ENCODE data around the gene FLT3.

The FLT3 gene

DNA sequence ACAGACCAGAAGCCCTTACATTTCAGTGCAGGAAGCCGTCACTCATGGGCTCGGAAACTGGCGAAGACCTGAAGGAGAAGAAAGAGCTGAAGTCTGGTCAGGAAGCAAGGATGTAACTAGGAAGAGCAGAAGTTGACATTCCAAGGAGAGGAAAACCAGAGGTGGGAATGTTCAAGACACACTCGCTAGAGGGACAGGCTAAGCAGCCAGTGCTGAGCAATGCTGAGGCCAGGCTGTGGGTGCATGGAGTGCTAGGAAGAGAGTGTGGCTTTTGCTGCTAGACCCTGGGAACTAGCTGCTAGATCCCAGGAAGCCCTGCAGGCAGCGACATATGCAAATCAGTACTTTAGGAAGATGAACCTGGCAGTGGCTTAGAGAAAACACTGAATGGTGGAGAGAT is 99.8 kb downstream of the FLT3 start:
- no peak for DNase-seq

DNA sequence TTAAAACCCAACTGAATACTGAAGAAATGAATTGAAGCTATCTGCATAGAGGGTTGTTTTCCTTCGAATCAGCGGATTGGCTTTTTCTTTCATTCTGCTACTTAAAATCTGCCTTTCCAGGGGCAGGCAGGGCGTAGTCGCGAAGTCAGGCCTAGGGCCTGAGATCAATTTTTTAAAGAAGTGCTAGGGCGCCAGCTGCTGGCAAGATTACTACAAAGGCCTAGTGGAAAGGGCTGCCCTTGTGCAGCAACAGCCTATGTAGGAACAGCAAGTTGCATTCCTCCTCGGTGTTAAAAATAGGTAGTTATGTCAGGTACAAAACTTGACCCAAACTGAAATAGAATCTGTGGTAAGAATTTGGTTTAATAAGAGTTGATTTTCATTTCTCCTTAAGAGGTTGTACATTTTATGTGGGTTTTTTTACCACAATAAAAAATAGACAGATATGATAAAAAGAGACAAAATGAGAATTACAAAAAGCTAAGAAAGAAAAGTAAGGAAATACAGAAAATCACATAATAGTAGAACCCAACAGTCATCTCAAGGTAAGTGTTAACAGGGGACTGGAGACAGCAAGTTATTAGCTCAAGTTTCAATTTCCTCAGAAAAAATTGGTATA is 102.4 kb downstream of the FLT3 start:
- DNase-seq = peak; percentile 54

DNA sequence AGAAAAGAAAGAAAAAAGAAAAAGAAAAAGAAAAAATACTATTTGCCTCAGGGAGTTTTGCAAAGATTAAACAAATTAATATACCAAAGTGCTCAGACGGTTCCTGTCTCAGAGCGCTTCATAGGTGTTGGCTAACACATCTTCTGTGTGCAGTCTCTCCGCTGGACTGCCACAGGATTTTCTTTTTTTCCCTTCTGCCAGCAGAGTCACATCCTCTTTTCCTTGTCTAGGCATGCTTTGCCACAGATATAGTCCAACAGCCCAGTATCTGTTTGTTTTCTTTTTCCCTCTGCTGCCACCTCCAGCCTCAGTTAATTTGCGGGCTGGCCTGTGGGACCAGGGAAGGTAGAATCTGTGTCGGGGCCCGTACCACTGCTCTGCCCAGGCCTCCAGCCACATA is 108.5 kb downstream of the FLT3 start:
- no peak for DNase-seq

DNA sequence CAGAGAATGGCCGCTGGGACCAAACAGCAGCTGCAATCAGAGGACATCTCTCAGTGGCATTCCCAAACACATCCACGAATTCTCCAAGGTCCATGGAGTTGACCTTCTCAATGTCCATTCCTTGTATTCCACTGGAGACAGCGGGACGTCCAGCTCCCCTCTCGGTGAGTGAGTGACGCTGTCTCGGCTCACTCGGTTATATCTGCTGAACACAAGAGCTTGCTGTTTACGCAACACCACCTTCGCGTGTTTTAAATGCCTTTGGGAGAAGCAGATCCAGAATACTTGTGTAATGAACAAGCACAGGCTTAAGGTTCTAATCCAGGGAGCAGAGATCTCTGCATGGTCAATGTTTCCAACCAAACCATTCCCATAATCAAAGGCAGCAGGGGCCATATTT is 111.9 kb downstream of the FLT3 start, which contains the start of gene URAD:
URAD (minus strand) TSS at position 174 of the 400 bp plus-strand sequence; CDS start at position 118, 56 bp downstream.
- DNase-seq = no peak

DNA sequence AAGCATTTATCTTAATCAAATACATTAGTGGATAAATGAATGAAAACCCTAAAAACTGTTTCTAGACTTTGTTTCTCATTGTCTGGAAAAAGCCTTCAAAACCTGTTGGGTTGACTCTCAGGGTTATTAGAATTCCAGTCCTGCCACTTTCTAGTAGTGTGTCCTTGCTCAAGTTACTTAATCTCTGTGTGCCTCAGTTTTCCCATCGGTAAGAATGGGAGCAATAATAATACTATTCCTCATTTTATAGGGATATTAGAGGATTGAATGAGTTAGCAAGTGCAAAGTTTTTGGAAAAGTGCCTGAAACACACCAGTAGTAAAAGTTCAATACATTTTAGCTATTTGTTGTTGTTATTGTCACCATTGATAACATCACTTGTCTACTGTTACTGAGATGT is 114.8 kb downstream of the FLT3 start:
- no peak for DNase-seq

DNA sequence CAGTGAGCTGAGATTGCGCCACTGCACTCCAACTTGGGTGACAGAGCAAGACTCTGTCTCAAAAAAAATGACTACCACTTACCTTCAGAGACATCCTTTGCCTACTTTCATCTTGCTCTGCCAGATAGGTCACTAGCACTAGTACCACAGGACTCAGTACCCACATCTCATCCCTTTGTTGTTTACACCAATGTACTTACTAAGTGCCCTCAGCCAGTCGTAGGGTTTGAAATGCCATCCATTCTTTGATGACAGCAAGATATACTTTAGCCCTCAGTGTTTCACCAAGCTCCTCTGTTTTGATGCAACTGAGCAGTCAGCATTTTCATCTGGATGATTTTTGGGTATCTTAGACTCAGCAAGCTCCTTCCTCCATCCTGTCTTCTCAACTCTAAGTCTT is 118.0 kb downstream of the FLT3 start:
- no peak for DNase-seq

DNA sequence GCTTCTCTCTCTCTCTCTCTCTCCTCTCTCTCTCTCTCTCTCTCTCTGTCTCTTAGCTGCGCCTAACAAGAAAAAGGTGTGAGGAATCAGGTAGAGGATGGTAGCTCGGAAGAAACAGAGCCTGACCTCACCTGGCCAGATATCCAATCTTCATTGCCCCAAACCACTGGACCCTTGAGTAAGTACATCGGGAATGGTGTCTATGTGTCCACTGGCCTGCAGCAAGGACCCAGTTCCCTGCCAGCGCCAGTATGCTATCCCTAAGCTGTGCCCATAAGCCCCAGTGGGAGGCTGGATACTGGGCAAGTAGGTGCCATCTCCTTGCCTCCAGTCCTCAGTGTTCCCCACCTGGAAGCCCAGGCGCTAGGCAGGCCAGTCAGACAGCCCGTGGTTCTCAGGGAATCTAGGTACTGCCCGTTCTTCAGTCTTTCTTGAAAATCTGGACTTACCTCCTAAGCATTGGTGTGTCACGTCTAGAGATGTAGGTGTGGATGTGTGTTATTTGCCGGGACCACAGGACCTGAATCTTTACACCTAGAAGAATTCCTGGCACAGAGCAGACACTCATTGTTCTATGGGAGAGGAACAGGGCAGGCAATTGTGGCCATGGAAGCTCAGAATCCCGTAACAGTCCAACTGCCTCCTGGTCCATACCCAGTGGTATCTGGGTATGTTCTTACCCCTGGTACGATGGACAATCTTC is 119.2 kb downstream of the FLT3 start:
- DNase-seq = no peak

DNA sequence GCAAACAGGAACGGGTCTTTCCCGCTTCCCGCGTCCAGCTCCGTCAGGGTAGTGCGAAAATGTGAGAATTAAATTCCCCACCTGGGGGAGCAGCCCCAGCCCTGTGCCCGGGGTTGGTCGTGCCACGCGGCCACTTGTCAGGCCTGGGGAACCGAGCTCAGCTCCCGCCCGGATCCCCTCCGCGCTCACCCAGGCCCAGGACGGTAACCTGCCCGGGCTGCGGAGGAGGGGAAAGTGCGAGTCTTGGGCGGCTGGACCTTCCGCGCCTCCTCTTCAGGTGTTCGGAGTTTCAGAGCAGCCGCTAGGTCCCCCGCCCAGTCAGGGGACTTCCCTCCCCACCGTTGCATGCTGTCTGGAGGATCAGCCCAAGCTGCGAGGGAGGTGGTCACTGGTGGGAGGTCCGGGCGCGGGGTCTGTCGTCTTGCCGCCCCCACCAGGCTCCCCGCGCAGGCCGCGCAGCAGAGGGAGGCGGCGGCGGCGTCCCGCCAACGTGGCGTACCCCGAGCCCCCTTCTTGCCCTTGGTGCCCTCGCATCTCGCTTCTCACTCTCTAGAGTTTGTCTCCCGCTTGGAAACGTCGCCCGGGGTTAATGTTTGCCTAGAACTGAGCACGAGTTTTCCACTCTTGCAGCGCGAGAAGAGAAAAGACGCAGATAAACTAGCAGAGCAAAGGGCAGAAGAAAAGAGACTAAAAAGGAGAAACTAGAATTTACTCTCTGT is 119.9 kb downstream of the FLT3 start:
- DNase-seq = no peak

DNA sequence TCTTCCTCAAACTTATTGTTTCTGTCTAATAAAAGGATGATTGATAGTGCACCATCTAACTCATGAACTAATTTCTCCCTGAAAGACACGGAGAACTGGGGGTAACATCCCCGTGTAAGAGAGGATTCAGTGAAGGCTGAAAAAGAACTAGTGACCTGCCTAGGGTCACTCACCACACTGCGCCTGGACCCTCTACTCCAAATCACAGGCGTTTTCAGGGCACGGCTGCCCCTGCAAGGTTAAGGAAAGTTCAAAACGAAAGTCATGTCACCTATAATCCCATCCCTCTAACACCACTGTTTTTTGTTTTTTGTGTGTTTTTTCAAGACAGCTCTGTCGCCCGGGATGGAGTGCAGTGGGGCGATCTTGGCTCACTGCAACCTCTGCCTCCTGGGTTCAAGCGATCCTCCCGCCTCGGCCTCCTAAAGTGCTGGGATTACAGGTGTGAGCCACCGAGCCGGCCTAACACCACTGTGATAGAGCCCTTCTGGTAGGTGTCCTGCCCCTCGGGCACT is 120.6 kb downstream of the FLT3 start:
- DNase-seq = no peak

DNA sequence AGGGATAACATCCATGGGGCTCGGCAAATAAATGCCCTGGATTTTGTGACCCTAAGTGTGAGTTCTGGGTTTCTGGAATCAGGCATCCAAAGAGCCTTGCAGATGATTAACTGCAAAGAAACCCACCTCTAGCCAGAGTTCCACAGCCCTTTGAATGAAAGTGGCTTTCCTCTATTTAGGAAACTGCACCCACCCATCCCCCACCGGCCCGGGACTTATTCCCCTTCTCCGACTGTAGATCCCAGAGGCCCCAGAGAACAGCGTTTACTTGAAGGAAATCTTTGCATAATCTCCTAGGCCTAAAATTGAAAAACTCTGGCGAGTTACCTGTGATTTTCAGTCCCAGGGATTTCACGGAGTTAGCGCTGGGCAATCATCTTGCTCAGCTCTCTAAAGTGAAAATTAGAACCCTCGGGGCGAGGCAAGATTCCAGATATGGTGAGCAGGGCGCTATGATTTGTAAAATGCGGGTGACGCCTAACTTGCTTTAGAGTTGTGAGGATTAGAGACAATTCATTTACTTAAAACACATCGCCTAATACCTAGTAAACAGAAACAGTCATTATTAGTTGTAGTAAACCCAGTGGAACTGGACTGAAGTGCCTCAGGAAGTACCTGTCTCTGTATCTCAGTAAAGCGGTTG is 121.3 kb downstream of the FLT3 start:
- DNase-seq = no peak

DNA sequence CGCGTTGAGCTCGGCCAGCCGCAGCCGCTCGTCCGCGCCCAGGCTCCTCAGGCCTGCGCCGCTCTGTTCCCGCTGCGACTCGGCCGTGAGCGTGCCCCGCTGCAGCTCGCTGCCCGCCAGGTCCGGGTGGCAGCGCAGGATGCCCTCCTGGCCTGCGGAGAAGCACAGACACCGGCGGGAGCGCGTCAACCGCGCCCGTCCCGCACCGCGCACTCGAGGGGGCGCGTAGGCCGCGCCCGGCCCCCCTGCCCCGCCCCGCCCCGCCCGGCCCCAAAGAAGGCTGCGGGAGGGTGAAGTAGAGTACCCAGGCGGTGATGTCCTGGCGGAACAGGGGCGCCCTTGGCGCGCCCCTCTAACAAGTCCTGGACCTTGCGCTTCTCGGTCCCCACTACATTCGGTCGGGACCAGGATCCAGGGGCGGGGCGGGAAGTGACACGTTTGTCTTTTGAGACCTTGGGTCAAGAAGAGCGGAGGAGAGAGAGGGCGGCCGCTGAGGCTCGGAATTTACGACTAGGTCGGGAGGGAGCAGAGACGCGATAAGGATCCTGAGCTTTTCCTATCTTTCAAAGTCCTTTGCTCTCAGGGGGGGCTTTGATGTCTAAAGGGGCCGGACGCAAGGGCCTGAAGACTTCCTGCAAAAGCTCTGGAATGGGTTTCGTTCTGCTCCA is 121.9 kb downstream of the FLT3 start:
- no peak for DNase-seq

DNA sequence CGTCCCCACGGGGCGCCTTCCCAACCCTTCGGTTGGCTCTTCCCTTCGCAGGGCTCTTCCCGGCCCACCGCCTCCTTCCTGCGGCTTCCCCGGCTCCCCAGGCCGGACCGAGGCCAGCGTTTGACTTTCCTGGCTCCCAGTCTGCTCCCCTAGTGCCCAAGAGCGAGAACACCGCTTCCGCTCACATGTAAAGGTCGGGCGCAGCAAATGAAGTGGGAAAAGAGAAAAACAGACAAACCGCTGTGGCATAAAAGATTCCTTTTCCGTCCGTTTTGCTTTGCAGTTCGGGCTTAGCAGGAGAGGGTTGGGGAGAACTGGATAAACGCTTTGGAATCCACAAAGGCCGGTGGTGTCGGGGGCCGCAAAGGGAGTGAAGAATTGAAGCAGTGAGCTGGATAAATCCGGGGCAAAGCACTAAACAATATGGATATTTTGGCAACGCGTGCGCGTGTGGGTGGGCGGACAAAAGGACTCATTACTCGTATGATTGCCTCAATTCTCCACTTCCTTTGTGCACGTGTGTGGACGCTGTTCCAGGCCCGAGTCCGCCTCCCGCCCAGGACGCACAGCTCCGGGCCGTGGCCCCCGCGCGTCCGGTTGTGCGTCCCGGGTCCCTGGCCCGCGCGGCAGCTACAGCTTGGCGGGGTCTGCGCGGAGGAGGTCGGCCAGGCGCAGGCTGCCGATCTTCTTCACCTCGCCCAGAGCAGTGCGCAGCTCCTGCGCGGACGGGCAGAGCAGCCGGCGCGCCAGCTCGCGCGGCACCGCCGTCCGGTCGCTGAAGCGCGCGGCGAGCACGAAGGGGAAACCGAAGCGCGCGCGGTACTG is 122.7 kb downstream of the FLT3 start:
- DNase-seq = no peak

DNA sequence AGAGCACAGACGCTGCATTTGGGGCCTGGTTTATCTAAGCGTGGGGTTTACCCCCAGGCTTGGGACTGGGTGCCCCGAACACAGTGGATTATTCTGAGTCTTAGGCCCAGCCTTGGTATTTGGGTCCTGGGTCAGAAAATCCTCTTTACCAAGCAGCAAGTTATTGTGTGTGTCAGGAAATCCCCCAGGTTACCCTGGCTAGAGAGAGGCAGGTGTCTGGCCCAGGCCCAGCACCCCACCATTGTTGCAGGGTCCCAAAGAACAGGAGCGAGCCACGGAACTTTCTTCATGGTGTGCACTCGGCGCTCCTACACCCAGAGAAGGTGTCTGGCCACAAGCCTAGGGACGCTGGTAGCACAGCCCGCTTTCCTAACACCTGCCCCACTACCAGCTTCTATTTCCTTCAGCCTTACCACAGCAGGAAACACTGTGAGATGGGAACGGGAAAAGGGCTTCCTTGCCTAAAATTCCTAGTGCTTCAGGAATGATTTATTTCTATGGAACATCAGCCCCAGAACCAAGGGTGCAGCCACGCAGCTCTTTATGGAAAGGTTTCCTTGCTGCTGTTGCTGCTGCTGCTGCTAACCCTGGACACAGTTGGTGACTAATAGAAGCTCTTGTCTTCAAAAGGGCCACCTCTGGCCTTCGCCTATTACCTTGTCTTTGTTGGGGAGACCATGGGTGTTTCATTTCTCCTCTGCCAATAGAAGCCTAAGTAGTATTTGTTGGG is 123.8 kb downstream of the FLT3 start:
- no peak for DNase-seq

DNA sequence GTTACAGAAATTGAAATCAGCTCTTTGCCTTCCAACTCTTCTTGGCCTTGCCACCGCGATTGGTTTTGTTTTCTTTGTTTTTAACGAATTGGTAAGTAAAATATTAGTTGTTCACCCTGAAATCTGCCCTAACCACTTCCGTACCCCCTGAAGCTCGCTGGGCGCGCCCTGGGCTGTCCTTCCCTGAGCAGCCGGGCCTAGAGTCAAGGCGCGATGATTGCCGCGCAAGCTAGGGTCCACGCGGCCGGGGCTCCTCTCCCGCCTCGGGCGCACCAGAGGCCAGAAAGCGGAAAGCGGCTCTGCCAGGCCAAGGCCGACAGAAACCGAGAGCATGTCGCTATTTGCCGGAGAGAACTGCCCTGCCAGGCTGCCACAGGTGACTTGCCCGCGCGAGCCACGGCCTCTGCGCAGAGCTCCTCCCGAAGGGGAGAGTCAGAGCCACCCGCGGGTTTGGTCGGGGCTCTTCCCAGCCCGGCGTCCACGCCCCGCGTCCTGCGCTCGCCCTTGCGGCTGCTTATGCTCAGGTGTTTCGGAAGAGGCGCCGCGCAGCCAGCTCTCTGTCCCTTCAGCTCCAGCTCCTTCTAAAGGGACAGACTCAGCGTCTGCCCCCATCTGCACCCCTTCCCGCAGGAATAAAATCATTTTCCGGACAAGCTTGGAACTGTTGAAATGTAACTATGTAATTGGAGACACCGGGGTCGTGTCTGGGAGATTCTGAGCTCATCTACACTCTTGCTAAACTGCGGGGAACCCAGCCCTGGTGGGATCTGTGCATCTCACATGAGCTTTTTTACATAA is 124.6 kb downstream of the FLT3 start:
- DNase-seq = no peak

DNA sequence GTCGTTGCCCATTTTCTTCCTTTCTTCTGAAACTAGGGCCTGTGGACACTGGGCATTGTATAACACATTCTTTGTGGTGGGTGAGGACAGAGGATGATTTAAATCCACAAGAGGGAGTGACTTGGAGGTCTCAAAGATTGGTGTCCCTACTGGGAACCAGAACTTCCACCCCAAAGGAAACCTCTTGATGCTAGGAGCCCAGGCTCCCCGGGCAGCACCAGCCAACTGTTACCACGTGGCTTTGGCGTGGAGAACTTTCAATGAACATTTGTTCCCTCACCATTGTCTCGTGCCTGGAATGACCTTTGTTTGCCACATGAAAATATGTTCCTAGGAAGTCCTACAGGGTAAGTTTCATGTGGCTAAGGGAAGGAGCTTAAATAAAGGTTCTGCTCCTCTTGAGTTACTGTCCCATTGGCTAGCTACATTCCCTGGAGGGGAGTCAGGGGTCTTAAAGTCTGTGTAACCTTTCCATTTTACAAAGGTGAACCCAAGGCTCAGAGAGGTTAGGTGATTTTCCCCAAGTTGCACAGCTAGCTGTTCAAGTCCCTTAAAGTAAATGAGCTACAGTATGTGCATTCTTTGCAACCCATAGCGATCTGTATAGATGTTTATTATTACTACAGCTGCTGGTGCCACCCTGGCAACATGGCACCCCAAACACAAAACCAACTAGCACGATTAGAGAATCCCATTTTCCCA is 126.3 kb downstream of the FLT3 start:
- no peak for DNase-seq

DNA sequence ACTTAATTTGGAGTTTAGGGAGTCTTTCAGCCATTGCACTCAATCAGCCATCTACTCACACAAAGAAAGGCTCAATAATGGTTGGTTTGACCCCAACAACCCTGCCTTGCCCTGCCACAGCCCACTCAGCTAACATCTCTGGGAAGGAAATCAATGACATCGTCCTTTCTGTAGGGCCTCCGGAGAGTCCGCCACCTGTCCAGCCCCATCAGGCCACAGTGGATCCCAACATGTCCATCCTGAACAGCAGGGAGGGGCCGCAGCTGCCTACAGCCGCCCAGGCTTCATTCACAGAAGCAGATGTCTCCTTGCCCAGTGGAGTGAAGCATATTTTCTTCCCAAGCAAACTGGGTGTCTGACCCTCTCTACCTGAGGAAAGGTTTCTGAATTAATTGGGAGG is 127.1 kb downstream of the FLT3 start:
- no peak for DNase-seq

DNA sequence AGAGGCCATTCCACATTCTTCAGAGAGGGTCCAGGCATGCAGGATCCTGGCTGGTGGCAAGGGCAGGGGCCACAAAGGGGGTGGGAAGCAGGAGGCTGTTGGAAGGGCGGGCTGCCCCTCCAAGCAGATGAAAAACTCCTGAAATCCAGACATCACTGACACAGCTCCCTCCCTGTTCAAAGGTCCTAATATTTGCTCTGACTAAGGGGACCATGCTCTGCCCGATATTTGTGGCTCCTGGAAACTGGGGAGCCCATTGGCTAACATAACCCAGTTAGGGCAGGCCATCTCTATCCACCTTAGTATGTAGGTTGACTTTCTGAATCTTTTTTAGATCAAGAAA is 127.9 kb downstream of the FLT3 start:
- DNase-seq = no peak

DNA sequence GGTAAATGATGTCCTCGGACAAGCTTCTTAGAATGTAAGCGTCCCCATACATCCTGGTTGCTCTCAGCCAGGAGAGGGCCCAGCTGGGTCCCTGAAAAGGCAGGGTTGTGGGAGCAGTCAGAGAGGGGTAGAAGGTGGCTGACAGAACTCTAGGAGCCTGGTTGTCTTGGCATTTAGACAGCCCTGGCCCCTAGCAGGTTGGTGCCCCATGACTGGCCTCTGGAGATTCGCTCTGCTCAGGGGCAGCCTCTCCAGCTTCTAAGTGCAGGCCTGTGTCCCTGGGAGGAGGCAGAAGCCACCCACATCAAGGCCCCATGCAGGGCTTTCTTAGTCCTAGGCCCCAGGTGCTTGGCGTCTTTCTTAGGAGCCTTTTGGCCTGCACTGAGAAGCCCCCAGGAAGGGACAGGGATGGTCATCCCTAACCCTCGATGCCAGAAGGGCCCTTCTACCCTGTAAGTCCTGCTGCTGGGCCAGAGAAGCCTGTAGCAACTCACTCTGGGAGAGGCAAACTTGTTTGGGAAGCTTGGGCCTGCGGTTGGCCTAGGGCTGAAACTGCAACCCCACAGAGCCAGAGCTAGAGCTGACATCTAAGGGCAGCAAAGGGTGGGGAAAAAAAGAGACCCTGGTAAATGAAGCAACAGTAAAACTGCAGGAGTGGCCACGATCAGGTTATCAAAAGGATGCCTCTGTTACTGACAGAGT is 128.4 kb downstream of the FLT3 start:
- no peak for DNase-seq

DNA sequence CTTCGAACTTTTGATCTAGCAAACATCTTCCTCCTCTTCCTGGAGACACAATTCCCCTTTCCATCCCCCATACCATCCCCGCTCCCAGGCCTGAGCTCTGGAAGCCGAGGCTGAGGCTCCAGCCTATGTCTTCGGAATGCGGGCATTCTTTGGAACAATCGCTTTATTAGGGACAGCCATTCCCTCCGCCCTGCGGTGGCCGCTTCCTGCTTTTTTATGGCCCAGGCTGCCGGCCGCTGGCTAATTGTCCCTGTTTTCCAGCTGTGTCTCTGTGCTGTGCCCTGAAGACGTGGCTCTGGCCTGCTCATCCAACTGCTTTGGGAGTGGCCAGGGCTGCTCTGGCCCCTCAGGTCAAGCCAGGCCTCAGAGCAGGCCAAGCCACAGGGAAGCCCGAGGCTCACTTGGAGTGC is 129.1 kb downstream of the FLT3 start:
- no peak for DNase-seq
